NCI-H345 treated with DMSO at 0.1 percent for 48 hours (cell line): Measurements from ENCODE around the gene SNX3.
"Not testable (repeated sequence)": the region's sequence is repeated elsewhere in the genome, so short reads cannot be mapped to it uniquely, and the experiment has no call there.

ENCODE experiments used
- DNase-seq: peaks from one replicate; lab custom pipeline; 2025; ENCODE audit not compliant: unreplicated experiment; lab: John Stamatoyannopoulos, UW

SNX3 gene

DNA sequence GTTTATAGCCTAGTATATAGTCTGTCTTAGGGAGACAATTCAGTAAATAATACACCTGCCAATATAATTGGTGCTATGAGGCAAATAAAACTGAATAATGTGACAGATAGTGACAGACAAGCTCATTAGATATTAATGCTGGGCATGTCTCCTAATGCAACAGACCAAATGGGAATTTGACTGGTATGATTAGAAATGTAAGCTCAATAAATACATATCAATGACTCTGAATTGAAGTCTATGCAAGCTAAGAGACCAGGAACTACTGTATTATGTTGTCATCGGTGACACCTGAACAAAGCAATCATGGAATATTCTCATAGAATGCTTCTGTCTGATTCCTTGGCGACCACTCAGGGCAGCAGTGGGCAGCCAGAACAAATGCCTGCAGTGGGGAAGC lies 2.5 kb upstream of the SNX3 start:
- no peak for DNase-seq

DNA sequence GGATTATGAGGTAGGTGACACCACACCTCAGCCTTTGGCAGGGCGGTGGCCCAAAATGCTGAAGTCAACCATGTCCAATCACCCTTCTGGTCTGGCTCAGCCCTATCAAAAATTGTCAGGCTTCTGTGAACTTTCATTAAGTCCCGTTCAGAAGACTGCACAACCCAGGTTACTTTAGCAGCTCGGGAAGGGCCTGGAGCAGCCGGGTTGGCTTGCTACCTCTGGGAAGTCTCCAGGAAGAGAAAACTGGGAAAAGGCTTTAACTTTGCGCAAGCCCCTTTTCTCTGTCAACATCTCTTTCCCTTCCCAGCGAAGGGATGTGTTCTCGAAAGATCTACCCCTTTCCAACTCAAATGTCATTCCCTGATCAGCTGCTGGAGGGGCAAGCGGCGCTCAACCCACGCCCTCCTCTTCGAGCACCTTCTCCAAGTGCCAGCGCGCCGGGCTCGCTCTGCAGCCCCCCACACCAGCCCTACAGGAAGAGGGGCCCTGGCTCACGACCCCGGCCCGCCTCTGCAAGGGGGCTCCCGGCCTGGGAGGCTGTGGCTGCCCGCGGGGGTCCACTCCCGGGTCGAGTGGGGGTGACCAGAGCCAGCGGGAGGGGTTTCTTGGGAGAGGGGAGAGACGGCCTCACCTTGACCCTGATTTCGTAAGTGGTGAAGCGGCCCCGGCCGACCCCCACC lies 573 bp downstream of the SNX3 start:
- peak; percentile 21 for DNase-seq

- no peak for DNase-seq
Measured at GRCh38 chr6:108254433-108255410, 6.1 kb downstream of the SNX3 start.

DNA sequence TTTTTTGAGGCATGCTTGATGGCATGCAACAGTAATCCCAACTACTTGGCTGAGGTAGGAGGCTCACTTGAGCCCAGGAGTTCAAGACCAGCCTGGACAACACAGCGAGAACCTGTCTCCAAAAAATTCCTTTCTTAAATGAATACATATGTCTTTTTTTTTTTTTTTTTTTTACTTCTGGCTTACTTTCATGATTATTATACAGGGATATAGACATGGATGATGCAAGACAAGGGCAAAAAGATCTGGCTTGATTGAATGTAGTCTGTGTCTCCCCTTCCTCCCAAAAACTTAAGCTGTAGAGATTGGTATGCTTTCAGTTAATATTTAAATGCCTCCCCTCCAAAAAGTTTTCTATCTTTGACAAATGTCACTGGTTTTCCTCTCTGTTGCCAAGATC lies 7.6 kb downstream of the SNX3 start:
- no peak for DNase-seq

DNA sequence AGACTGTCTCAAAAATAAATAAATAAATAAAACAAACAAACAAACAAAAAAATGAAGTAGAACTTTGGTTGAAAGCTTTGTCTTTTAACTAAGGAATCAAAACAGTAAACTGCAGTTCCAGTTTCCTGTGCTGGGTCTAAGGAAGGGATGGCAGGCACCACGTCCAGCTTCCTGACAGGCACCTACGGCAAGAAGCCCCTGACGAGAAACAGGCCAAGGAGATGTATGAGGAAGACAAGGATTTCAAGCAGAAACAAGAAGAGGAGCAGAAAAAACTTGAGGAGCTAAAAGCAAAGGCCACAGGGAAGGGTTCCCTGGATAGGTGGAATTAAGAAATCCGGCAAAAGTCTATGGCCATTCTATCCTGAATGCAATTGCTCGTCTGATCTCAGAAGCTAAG lies 8.8 kb downstream of the SNX3 start:
- DNase-seq: no peak

DNA sequence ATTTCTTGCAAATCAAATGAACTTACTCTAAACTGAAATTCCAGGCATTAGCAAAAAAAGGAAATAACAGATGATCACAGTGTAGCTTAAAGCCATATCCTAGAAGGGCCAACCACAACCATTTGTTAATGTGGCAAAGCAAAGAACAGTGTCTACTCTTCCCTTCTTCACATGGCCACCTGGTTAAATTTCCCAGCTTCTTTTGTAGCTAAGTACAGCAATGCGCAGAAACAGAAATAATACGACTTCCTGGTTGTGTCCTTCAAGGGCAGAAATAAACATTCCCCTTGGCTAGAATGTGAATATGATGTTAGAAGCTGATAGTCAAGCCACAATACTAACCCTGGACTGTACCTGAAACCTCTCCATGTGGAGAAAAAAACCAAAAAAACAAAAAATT lies 9.6 kb downstream of the SNX3 start:
- DNase-seq: no peak

GRCh38 chr6:108250240-108250866 lies 10.5 kb downstream of the SNX3 start:
- no peak for DNase-seq

- DNase-seq: no peak
Measured at GRCh38 chr6:108247965-108248536, 12.8 kb downstream of the SNX3 start.

- DNase-seq: not testable (repeated sequence)
Measured at GRCh38 chr6:108245095-108245494, 15.7 kb downstream of the SNX3 start.

DNA sequence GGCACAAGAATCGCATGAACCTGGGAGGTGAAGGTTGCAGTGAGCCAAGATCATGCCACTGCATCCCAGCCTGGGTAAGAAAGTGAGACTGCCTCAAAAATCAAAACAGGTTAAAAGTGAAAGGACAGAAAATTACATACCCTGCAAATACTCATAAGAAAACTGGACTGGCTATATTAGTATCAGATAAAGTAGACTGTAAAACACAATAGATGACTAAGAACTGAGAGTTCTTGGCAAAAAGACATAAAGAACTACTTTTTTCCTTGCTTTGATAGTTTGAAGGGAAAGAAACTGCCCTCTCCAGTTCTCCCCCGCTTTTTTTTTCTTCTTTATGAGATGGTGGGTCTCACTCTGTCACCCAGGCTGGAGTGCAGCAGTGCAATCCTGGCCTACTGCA lies 17.0 kb downstream of the SNX3 start:
- DNase-seq: no peak

DNA sequence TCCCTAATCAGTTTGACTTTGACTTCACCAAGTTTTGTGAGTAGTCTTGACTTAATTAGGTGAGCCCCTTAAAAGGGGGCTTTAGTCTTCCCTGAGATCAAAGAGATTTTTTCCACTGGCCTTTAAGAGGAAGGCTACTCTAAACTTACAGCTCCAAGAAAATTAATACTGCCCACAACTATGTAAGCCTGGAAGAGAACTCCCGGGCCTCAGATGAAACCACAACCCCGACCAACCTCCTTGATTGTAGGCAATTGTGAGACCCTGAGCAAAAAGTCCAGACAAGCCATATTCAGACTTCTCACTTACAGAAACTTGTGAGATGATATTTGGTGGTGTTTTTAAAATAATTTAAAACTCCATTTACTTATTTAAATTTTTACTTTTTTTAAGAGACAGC lies 18.1 kb downstream of the SNX3 start:
- DNase-seq: no peak

DNA sequence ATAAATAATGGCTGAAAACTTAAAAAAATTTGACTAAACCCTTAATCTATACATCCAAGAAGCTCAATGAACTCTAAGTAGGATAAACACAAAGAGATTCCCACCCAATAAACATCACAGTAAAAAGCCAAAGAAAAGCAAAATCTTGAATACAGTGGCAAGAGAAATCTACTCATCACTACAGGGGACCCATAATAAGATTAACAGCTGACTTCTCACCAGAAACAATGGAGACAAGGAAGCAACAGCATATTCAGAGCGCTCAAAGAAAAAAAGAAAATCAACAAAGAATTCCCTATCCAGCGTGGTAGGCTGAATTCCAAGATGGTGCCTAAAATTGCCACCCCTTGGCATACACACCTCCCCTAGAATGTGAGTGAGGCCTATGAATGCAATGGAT lies 18.6 kb downstream of the SNX3 start:
- DNase-seq: no peak

DNA sequence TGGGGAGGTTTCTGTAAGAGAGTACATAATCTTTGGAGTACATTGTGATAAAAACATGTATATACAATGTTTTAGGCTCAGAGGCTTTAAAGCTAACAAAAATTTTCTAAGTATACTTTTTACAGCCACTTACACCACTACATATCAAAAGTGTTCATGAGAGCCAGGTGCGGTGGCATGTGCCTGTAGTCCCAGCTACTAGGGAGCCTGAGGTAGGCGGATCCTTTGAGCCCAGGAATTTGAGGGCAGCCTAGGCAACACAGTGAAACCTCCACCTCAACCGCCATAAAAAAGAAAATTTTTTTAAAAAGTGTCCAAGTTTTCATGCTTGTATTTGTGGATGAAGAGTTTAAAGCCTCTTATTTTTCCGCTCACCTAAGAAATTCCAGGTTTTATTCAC lies 22.5 kb downstream of the SNX3 start:
- DNase-seq: no peak

- no peak for DNase-seq
Measured at GRCh38 chr6:108236791-108237190, 24.0 kb downstream of the SNX3 start.

GRCh38 chr6:108235127-108235526 lies 25.7 kb downstream of the SNX3 start:
- DNase-seq: no peak

DNA sequence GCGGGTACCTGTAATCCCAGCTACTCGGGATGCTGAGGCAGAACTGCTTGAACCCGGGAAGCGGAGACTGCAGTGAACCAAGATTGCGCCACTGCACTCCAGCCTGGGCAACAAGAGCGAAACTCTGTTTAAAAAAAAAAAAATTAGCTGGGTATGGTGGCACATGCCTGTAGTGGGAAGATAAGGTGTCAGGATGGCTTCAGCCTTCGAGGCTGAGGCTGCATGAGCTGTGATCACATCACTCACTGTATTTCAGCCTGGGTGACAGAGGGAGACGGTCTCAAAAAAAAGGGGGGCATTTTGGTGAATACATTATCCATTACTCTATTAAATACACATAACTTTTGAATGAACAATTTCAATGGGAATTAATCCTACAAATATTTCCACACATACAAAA lies 32.4 kb downstream of the SNX3 start:
- no peak for DNase-seq

- DNase-seq: no peak
Measured at GRCh38 chr6:108227290-108227689, 33.5 kb downstream of the SNX3 start.

GRCh38 chr6:108222504-108222903 lies 38.3 kb downstream of the SNX3 start:
- no peak for DNase-seq

DNA sequence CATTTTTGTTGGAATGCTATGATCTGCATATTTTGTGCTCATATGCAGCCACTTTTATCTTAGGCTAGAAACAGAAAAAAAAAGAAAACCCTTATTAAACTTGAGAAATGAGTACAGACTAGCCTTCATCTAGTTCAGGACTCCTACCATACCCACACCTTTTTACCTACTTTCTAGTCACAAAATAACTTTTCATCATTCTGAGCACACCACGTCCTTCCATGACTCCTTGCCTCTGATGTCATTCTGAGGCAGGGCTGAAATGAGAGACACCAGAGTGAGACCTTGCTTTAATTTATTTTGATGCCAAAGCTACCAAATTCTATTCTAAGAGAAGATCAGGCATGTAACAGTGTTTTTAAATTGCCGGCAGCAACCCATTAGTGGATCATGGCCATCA lies 38.8 kb downstream of the SNX3 start:
- no peak for DNase-seq

DNA sequence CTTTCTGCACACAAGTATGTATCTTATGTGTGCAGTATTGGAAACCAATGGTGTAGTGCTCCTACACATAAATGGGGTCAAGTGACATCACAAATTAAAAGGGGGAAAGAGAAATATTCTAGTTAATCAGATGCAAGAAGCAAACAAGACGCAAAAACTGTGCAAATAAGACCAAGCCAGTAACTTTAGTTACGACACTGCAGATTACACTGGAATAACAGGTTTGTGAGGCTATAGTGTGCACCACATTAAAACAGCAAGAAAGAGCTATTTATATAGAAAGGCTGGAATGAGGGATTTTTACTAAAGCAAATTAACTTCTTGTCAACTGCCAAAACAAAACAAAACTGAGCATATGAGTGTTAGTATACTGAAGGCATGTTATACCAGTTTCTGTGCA lies 49.2 kb downstream of the SNX3 start:
- DNase-seq: no peak

- no peak for DNase-seq
Measured at GRCh38 chr6:108210556-108210955, 50.3 kb downstream of the SNX3 start.

- DNase-seq: no peak
Measured at GRCh38 chr6:108209738-108210137, 51.1 kb downstream of the SNX3 start.
